GM19455 (cell line): ENCODE results near the gene ATMIN.

Source experiments
- ATAC-seq: cut with Tn5 transposase; IDR thresholded peaks from one replicate; pipeline ENCODE4 v1.9.1; 2021; ENCODE audit not compliant: unreplicated experiment

Gene ATMIN

GRCh38 chr16:81035398-81035974 lies at the start of gene ATMIN:
Gene ATMIN (plus strand): TSS chr16:81035842. CDS start chr16:81035871, 29 bp downstream.
- ATAC-seq: peak; percentile 87

GRCh38 chr16:80986557-80986956 lies 49.1 kb upstream of the ATMIN start:
- ATAC-seq: no peak

- ATAC-seq: no peak
Observed at GRCh38 chr16:80988756-80989155, 46.9 kb upstream of the ATMIN start.

GRCh38 chr16:80989801-80990200 lies 45.8 kb upstream of the ATMIN start:
- ATAC-seq: no peak

- ATAC-seq: no peak
Observed at GRCh38 chr16:80990577-80990976, 45.1 kb upstream of the ATMIN start.

GRCh38 chr16:80990978-80991377 lies 44.7 kb upstream of the ATMIN start:
- ATAC-seq: no peak

- ATAC-seq: no peak
Observed at GRCh38 chr16:80991792-80992430, 43.7 kb upstream of the ATMIN start.

- no peak for ATAC-seq
Observed at GRCh38 chr16:80992676-80993293, 42.9 kb upstream of the ATMIN start.

GRCh38 chr16:80993307-80993706 lies 42.3 kb upstream of the ATMIN start:
- ATAC-seq: no peak

GRCh38 chr16:80993834-80994233 lies 41.8 kb upstream of the ATMIN start:
- no peak for ATAC-seq

- ATAC-seq: no peak
Observed at GRCh38 chr16:80994451-80994850, 41.2 kb upstream of the ATMIN start.

GRCh38 chr16:80996688-80997138 lies 38.9 kb upstream of the ATMIN start:
- no peak for ATAC-seq

- no peak for ATAC-seq
Observed at GRCh38 chr16:80997139-80997798, 38.4 kb upstream of the ATMIN start.

GRCh38 chr16:80997964-80998620 lies 37.5 kb upstream of the ATMIN start:
- ATAC-seq: no peak

- no peak for ATAC-seq
Observed at GRCh38 chr16:81000873-81001272, 34.8 kb upstream of the ATMIN start.

- ATAC-seq: no peak
Observed at GRCh38 chr16:81001330-81001729, 34.3 kb upstream of the ATMIN start.

- ATAC-seq: no peak
Observed at GRCh38 chr16:81003064-81003463, 32.6 kb upstream of the ATMIN start.

GRCh38 chr16:81003610-81004460 lies 31.8 kb upstream of the ATMIN start:
- no peak for ATAC-seq

GRCh38 chr16:81004646-81005353 lies 30.8 kb upstream of the ATMIN start:
- no peak for ATAC-seq
